DND-41 (cell line): ENCODE measurements around the gene PKDREJ.

Source experiments
- EZH2 ChIP-seq: IDR thresholded peaks from 3 replicates; pipeline ENCODE4 v1.6.1; 2012; ENCODE audit warnings: borderline replicate concordance, low read depth, mild to moderate bottlenecking, moderate library complexity, low read length, inconsistent platforms; ENCODE audit not compliant: severe bottlenecking
- TF ChIP-seq, protein P1 (sequence below): IDR thresholded peaks from 2 replicates; pipeline ENCODE4 v1.5.1; 2012; ENCODE audit warnings: borderline replicate concordance, low read length, moderate library complexity, mild to moderate bottlenecking; ENCODE audit not compliant: poor library complexity, severe bottlenecking; ENCODE audit errors: extremely low read depth

DNA sequence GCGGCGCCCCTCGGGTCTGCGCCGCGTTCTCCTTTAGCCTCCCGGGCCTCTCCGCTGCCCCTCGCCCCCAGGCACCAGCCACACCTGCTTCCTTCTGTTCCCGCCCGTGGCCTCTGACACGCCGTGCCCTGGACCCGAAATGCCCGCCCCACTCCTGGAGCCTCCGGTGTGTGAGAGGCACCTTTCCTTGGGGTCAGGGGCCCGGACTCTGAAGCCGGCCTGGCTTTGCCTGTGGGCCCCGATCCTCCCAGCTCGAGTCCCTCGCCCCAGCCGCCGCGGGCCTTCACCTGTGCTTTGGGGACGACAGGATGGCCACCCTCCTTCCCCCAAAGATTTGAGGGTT lies 12.4 kb downstream of the PKDREJ start:
- TF ChIP-seq EZH2 = no peak
- TF ChIP-seq, protein P1, sequence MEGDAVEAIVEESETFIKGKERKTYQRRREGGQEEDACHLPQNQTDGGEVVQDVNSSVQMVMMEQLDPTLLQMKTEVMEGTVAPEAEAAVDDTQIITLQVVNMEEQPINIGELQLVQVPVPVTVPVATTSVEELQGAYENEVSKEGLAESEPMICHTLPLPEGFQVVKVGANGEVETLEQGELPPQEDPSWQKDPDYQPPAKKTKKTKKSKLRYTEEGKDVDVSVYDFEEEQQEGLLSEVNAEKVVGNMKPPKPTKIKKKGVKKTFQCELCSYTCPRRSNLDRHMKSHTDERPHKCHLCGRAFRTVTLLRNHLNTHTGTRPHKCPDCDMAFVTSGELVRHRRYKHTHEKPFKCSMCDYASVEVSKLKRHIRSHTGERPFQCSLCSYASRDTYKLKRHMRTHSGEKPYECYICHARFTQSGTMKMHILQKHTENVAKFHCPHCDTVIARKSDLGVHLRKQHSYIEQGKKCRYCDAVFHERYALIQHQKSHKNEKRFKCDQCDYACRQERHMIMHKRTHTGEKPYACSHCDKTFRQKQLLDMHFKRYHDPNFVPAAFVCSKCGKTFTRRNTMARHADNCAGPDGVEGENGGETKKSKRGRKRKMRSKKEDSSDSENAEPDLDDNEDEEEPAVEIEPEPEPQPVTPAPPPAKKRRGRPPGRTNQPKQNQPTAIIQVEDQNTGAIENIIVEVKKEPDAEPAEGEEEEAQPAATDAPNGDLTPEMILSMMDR = no peak
